Neural cell (in vitro differentiated cells): Measurements from ENCODE around the gene RIPOR1. TPM values are rescaled to one million over a fixed set of nuclear protein-coding genes. Genes with fewer than 3 reads are reported as not detected.

Experiments used
- H2AFZ ChIP-seq: fragments of 200-600, 300-800 bp; sonication (generic), shearing (Covaris generic); 2 replicates; pipeline ENCODE4 v1.6.0; 2014; ENCODE audit warnings: low read depth, mild to moderate bottlenecking, antibody characterized with exemption, low read length, moderate library complexity
- H3F3A ChIP-seq: fragments of 200-600 bp; shearing (Covaris generic); 2 replicates; pipeline ENCODE4 v1.6.1; 2016; ENCODE audit warnings: mild to moderate bottlenecking, moderate library complexity, mixed read lengths, antibody characterized with exemption, low read length; ENCODE audit not compliant: insufficient read depth, poor library complexity, severe bottlenecking
- H3K27ac ChIP-seq: fragments of 200-600, 300-800 bp; sonication (generic), shearing (Covaris generic); 2 replicates; pipeline ENCODE4 v1.5.1; 2014; ENCODE audit warnings: mild to moderate bottlenecking, low read length, moderate library complexity
- H3K27me3 ChIP-seq: fragments of 300-800, 200-600 bp; sonication (generic), shearing (Covaris generic); 2 replicates; pipeline ENCODE4 v1.6.0; 2014; ENCODE audit warnings: mild to moderate bottlenecking, low read depth, low read length, moderate library complexity; ENCODE audit not compliant: insufficient read depth
- H3K36me3 ChIP-seq: fragments of 300-800, 200-600 bp; sonication (generic), shearing (Covaris generic); 2 replicates; pipeline ENCODE4 v1.5.1; 2014; ENCODE audit warnings: mild to moderate bottlenecking, antibody characterized with exemption, low read length, moderate library complexity; ENCODE audit not compliant: insufficient read depth
- H3K4me2 ChIP-seq: fragments of 300-800, 200-600 bp; sonication (generic), shearing (Covaris generic); 2 replicates; pipeline ENCODE4 v1.6.0; 2014; ENCODE audit warnings: mild to moderate bottlenecking, low read length
- H3K4me3 ChIP-seq: fragments of 300-800, 200-600 bp; sonication (generic), shearing (Covaris generic); 2 replicates; pipeline ENCODE4 v1.5.1; 2014; ENCODE audit warnings: mild to moderate bottlenecking, low read length, moderate library complexity
- H3K79me2 ChIP-seq: fragments of 200-600 bp; shearing (Covaris generic); replicated peaks from 2 replicates; pipeline ENCODE4 v1.6.0; 2014; ENCODE audit warnings: mild to moderate bottlenecking, low read length, moderate library complexity; ENCODE audit not compliant: insufficient read depth
- H3K9ac ChIP-seq: fragments of 300-800, 200-600 bp; sonication (generic), shearing (Covaris generic); 2 replicates; pipeline ENCODE4 v1.6.1; 2016; ENCODE audit warnings: mild to moderate bottlenecking, low read length, mixed read lengths
- H3K9me2 ChIP-seq: fragments of 200-600 bp; shearing (Covaris generic); 2 replicates; pipeline ENCODE4 v1.6.1; 2016; ENCODE audit warnings: mild to moderate bottlenecking, low read length, mixed read lengths; ENCODE audit not compliant: insufficient read depth
- H3K9me3 ChIP-seq: fragments of 200-600, 300-800 bp; sonication (generic), shearing (Covaris generic); 2 replicates; pipeline ENCODE4 v1.6.1; 2016; ENCODE audit warnings: mild to moderate bottlenecking, mixed run types, low read length, moderate library complexity, mixed read lengths
- H4K20me1 ChIP-seq: fragments of 200-600 bp; shearing (Covaris generic); 2 replicates; pipeline ENCODE4 v1.6.1; 2016; ENCODE audit warnings: mild to moderate bottlenecking, mixed run types; ENCODE audit not compliant: insufficient read depth
- EP300 ChIP-seq: fragments of 450-650 bp; conservative IDR thresholded peaks from 2 replicates; pipeline ENCODE4 v1.6.1; 2014; ENCODE audit warnings: antibody characterized with exemption, mild to moderate bottlenecking, moderate library complexity; ENCODE audit not compliant: poor library complexity, severe bottlenecking
- EZH2 ChIP-seq: fragments of 200-600, 300-800 bp; shearing (Covaris generic), sonication (generic); IDR thresholded peaks from 2 replicates; pipeline ENCODE4 v1.6.1; 2014; ENCODE audit warnings: antibody characterized with exemption, low read length, borderline replicate concordance, mild to moderate bottlenecking; ENCODE audit not compliant: insufficient read depth, poor library complexity, severe bottlenecking
- MXI1 ChIP-seq: fragments of 450-650 bp; conservative IDR thresholded peaks from 2 replicates; pipeline ENCODE4 v1.6.1; 2014; ENCODE audit warnings: antibody characterized with exemption, mild to moderate bottlenecking; ENCODE audit not compliant: poor library complexity, severe bottlenecking
- POLR2AphosphoS5 ChIP-seq: IDR thresholded peaks from 2 replicates; pipeline ENCODE4 v1.6.1; 2012
- RAD21 ChIP-seq: fragments of 450-650 bp; conservative IDR thresholded peaks from 2 replicates; pipeline ENCODE4 v1.6.1; 2014; ENCODE audit warnings: antibody characterized with exemption, mild to moderate bottlenecking, moderate library complexity
- SMC3 ChIP-seq: fragments of 450-650 bp; conservative IDR thresholded peaks from 2 replicates; pipeline ENCODE4 v1.6.1; 2014; ENCODE audit warnings: antibody characterized with exemption, mild to moderate bottlenecking, moderate library complexity; ENCODE audit not compliant: poor library complexity
- TAF1 ChIP-seq: IDR thresholded peaks from 2 replicates; pipeline ENCODE4 v1.6.1; 2012; ENCODE audit warnings: low read depth
- polyA plus RNA-seq: library from polyadenylated mRNA; depleted of rRNA; stranded (reverse); fragments of >200 nt; gene quantifications from 2 replicates; pipeline ENCODE4 v1.2.3, GENCODE V29; 2014
- TF ChIP-seq, protein P1 (sequence below): IDR thresholded peaks from 2 replicates; pipeline ENCODE4 v1.6.1; 2012; ENCODE audit warnings: borderline replicate concordance
- TF ChIP-seq, protein P2 (sequence below): fragments of 450-650 bp; IDR thresholded peaks from 2 replicates; pipeline ENCODE4 v1.5.1; 2014; ENCODE audit warnings: antibody characterized with exemption, mild to moderate bottlenecking, moderate library complexity; ENCODE audit not compliant: poor library complexity, severe bottlenecking

The RIPOR1 gene
- polyA plus RNA-seq, 1 donor from 2014 or later: 13.2 TPM

DNA sequence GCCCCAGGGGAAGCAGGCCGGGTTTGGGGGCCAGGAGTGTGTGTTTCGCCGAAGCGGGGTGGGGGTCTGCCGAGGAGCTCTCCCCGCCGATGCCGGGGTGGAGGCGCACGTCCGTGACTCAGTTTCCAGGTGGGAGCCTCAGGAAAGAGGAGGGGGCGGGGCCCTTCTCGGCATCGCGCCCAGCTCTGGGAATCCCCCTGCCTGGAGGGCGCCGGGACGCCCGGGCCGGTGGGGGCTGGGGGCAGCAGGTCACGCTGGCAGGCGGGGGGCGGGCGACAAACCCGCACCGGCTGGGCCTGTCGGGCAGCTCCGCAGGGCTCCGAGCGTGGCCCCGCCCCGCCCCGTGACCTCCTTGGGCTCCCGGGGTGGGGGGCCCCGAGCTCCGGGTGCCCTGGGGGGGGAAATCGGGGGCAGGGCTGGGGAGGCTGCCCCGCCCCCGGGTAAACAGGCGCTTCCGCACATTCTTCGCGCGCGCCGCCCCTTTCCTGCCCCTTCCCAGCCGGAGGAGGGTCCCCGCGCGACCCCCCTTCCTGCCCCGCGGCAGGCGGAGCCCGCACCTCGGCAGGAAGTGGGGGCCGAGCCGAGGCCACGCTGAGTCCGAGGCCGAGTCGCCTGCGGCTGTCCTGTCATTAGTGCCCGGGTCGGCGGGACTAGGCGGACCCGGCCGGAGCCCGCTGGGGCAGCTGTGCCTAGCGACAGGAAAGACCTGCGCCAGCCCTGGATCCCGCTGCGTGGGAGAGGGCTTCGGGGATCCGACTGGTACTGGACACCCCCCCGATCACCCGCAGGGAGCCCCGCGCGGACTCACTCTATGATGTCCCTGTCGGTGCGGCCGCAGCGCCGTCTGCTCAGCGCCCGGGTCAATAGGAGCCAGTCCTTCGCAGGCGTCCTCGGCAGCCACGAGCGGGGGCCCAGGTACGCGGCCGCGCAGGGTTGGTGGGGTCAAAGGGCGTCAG lies 9.3 kb downstream of the RIPOR1 start:
- Histone ChIP-seq H3F3A (no peaks in the 10 kb centered on the region), H2AFZ (no peak overlapping the region), H3K9ac (peak overlapping the region; percentile 52), H3K9me2 (no peaks in the 10 kb centered on the region), H4K20me1 (peaks cover 8% of the 10 kb centered on the region), H3K9me3 (no peaks in the 10 kb centered on the region), H3K27ac (no peak overlapping the region), H3K4me3 (peak overlapping the region; percentile 65), H3K27me3 (peaks cover 10% of the 10 kb centered on the region), H3K4me2 (peak overlapping the region; percentile 51), H3K79me2 (peaks cover 2% of the 10 kb centered on the region), H3K36me3 (no peaks in the 10 kb centered on the region)
- TF ChIP-seq RAD21 (no peak), POLR2AphosphoS5 (no peak), MXI1 (no peak), SMC3 (no peak), TAF1 (no peak), EP300 (no peak), EZH2 (no peak)
- TF ChIP-seq, protein P1, sequence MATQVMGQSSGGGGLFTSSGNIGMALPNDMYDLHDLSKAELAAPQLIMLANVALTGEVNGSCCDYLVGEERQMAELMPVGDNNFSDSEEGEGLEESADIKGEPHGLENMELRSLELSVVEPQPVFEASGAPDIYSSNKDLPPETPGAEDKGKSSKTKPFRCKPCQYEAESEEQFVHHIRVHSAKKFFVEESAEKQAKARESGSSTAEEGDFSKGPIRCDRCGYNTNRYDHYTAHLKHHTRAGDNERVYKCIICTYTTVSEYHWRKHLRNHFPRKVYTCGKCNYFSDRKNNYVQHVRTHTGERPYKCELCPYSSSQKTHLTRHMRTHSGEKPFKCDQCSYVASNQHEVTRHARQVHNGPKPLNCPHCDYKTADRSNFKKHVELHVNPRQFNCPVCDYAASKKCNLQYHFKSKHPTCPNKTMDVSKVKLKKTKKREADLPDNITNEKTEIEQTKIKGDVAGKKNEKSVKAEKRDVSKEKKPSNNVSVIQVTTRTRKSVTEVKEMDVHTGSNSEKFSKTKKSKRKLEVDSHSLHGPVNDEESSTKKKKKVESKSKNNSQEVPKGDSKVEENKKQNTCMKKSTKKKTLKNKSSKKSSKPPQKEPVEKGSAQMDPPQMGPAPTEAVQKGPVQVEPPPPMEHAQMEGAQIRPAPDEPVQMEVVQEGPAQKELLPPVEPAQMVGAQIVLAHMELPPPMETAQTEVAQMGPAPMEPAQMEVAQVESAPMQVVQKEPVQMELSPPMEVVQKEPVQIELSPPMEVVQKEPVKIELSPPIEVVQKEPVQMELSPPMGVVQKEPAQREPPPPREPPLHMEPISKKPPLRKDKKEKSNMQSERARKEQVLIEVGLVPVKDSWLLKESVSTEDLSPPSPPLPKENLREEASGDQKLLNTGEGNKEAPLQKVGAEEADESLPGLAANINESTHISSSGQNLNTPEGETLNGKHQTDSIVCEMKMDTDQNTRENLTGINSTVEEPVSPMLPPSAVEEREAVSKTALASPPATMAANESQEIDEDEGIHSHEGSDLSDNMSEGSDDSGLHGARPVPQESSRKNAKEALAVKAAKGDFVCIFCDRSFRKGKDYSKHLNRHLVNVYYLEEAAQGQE: no peak
- TF ChIP-seq, protein P2, sequence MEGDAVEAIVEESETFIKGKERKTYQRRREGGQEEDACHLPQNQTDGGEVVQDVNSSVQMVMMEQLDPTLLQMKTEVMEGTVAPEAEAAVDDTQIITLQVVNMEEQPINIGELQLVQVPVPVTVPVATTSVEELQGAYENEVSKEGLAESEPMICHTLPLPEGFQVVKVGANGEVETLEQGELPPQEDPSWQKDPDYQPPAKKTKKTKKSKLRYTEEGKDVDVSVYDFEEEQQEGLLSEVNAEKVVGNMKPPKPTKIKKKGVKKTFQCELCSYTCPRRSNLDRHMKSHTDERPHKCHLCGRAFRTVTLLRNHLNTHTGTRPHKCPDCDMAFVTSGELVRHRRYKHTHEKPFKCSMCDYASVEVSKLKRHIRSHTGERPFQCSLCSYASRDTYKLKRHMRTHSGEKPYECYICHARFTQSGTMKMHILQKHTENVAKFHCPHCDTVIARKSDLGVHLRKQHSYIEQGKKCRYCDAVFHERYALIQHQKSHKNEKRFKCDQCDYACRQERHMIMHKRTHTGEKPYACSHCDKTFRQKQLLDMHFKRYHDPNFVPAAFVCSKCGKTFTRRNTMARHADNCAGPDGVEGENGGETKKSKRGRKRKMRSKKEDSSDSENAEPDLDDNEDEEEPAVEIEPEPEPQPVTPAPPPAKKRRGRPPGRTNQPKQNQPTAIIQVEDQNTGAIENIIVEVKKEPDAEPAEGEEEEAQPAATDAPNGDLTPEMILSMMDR: no peak

DNA sequence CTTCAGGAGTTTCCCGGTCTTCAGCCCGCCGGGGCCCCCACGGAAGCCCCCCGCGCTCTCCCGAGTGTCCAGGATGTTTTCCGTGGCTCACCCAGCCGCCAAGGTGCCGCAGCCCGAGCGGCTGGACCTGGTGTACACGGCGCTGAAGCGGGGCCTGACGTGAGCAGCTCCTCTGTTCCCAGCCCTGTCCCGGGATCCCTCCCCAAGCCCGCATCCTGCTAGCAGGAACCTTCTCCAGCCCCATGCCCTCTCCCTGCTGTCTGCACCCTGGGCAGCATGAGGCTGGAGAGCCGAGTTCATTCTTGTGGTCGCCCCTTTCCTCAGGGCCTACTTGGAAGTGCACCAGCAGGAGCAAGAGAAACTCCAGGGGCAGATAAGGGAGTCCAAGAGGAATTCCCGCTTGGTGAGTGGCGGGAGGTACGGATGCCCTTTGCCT lies 10.1 kb downstream of the RIPOR1 start:
- no peak overlapping the region for H3K4me2 ChIP-seq
- H3K9me3 ChIP-seq: no peaks in the 10 kb centered on the region
- no peak overlapping the region for H3K27ac ChIP-seq
- H3K4me3 ChIP-seq: peak overlapping the region; percentile 65
- no peaks in the 10 kb centered on the region for H3K79me2 ChIP-seq
- no peaks in the 10 kb centered on the region for H3K36me3 ChIP-seq
- H3K9me2 ChIP-seq: no peaks in the 10 kb centered on the region
- no peak overlapping the region for H2AFZ ChIP-seq
- no peaks in the 10 kb centered on the region for H3F3A ChIP-seq
- no peak overlapping the region for H3K9ac ChIP-seq
- H4K20me1 ChIP-seq: peaks cover 8% of the 10 kb centered on the region
- H3K27me3 ChIP-seq: peaks cover 10% of the 10 kb centered on the region
- TF ChIP-seq EZH2: no peak
